GM21619 (cell line): ENCODE results near the gene CDC42BPG.

Source experiments
- ATAC-seq: cut with Tn5 transposase; IDR thresholded peaks from one replicate; pipeline ENCODE4 v1.9.1; 2021; ENCODE audit not compliant: unreplicated experiment

Gene CDC42BPG

DNA sequence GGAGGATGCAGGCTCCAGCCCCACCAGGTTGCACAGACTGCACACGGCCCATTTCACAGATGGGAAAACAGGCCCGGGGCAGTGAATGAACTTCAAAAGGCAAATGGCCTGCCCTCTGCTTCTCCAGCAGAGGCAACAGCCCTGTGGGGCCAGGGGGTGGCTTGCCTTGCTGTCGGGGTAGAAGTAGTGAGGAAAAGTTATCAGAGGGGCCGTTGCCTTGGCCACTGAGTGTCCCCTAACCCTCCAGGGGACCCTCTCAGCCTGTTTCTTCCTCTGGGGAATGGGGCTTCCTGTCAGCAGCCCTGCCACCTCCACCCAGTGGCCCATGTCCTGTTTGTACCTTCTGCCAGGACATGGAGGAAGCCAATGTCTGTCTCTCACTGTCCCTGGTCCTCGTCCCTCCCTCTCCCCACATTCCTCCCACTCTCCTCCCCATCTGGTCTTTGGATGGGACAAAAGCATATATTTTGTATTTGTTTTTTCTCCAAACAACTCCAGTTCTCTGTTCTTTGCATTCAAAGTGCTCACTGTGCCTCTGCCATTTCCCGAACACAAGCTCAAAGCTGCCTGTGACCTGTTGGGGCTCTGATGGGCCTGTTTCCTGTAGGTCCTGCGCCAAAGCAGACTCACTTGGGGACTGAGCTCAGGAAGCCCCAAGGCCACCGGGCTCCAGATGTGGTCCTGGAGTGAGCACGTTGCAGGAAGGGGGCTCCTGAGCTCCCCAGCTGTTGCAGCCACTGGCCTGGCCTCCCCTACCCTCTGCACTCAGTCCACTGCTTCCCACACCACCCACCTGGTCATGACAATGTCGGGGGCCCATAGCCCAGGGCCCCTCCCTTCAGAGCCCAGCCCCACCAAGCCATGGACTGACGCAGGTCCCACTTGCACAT lies 50.9 kb downstream of the CDC42BPG start:
- no peak for ATAC-seq

DNA sequence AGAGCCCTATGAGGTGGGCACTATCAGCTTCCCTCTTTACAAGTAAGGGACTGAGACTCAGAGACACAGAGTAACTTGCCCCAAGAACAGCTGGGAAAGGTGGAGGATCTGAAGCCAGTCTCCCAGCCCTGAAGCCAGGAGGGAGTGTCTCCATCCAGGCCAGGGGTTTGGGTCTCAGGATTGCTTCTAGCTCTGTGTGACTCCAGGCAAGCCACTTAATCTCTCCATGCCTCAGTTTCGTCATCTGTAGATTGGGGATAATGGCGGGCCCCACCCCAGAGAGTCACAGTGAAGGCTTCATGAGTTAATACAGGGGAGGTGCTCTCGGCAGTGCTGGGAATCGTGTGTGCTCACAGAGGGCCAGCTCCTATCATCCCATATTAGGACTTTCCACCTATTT lies 52.0 kb downstream of the CDC42BPG start:
- no peak for ATAC-seq

DNA sequence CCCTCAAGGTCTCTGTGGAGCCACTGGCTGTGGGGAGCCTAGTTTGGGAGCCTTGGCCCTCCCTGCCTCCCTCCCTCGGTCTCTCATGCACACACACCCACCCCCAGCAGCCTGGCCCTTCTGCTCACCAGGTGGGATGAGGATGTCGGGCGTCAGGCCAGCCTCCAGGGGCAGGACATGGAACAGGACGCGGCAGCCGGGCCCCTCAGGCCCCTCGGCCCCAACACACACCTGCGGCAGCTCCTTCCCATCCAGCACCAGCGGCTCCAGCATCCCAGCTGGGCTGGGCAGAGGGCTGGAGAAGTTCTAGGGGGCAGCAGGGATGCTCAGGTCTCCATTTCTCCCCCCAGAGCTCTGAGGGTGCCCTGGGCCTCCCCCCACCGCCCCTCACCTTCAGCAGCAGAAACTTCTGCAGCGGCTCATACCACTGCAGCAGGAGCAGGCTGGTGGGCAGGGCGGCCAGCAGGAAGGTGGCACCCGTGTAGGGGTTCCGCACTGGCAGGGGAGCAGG lies 52.6 kb downstream of the CDC42BPG start:
- no peak for ATAC-seq

- ATAC-seq, result no peak
Observed at GRCh38 chr11:64790205-64791095, 54.0 kb downstream of the CDC42BPG start.

DNA sequence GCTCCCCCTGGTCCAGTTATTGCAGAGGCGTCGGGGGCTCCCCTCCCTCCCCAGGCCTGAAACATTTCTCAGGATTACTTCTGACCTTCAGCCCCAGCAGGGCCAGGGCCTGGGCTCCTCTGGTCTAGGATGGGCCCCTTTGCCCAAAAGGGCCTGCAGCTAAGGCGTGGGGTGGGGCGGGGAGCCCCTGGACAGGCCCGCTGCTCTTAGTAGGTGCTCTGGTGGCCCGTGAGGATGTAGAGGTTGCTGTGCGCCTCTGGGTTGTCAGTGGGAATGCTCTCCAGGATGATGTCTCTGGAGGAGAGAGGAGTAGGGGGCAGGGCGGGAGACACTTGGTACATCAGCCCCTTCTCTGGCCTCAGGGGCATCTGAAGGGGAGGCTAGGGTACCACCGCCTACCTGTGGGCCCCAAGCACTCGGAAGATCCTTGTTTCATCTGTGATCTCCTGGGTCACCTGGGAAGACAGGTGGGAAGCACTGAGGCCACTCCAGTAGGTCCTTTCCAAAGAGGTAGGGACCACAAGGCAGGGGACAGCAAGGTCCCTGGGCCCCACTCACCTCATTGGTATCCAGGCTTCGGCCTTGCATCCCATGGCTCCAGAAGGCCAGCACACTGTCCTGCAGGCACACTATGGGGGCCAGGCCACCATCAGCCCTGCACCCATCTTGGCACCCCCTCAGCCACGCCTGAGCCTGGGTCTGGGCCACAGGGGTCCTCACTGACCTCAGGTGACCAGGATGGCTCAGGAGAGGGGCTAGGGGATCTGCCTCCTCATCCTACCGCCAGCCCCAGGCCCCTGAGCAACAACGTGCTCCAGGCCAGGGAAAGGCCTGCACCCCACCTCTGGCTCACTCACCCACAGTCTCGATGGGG lies 54.9 kb downstream of the CDC42BPG start:
- no peak for ATAC-seq

DNA sequence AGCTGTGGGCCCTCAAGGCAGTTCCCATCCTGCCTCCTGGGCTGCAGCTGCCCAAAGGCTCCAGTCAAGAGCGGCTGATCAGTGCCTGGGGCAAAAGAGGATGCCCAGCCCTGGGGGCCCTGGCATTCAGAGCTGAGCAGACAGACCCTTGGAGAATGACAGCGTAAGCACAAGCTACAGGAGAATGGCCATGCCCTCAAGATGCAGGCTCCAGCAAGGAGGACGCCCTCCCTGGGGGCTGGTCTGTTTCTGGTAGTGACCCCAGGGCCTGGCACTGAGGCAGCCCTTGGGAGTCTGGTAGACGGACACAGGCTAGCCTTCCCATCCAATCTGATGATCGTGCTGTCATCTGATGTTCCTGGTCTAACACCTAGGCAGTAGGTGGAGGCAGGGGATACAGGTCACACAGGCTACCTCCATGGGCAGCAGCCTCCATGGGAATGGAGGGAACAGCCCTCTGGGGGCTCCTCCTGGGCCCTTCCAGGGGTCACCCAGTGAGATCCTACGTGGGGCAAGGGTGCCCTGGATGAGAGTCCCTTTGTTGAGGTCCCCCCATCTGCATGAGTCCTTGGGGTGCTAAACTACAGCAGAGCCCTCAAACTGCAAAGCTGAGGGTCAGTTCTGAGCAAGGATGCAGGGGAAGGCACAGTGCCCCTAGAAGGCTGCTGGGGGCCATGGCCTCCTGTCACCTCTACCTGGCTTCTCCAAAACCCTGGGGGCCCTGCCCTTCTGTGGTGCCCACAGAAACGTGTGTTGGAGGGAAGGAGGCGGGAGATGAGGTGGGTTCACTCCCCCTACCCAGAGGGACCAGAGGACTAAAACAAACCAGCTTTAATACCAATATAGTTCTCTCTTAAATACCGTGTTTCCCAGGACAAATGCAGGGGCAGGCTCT lies 55.9 kb downstream of the CDC42BPG start:
- no peak for ATAC-seq

- no peak for ATAC-seq
Observed at GRCh38 chr11:64787526-64788320, 56.7 kb downstream of the CDC42BPG start.

DNA sequence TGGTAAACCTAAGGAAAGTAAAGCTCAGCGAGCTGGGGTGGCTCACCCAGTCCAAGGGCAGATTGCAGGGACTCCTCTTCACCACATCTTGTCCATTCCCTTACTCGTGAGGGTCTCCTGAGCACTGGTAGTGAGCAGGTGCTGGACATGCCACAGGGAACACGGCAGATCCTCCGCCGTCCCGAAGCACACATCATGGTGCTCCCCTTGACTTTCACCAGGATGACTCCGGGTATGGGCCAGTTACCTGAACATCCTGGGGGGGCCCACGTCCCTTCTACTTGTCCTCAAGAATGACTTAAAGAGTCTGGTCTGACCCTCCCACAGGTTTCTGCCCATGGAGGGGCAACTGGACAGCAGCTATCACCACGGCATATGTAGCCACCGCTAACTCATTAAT lies 58.1 kb downstream of the CDC42BPG start:
- no peak for ATAC-seq

DNA sequence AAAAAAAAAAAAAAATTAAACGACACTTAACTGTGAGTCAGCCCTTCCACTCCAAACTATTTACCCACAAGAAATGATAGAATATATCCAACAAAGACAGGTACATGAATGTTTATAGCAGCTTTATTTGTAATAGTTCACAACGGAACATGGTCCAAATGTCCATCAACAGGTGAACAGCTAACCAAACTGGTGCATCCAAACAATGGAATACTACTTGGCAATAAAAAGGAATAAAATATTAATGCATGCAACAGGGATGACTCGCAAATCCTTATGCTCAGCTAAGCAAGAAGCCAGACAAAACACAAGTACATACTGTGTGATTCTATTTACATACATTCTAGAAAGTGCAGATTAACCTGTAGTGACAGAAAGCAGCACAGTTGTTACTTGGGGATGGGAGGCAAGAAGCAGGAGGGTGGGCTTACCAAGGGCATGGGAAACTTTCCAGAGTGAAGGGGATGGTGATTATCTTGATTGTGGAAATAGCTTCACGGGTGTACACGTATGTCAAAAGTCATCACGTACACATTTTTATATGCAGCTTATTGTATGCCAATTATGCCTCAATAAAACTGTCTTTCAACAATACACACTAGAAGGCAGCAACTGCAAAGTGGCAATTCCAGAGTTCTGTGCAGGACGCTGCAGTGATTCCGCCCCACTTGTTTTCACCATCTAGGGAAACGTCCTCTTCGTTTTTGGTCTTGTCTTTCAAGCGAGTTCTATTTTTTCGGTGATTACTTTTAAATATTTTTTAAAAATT lies 59.5 kb downstream of the CDC42BPG start:
- ATAC-seq, result no peak

- ATAC-seq, result peak; percentile 71
Observed at GRCh38 chr11:64778473-64779298, 65.8 kb downstream of the CDC42BPG start, which contains the start of gene SF1. SF1 (minus strand) TSS chr11:64778542; CDS start chr11:64778392, 150 bp downstream.

DNA sequence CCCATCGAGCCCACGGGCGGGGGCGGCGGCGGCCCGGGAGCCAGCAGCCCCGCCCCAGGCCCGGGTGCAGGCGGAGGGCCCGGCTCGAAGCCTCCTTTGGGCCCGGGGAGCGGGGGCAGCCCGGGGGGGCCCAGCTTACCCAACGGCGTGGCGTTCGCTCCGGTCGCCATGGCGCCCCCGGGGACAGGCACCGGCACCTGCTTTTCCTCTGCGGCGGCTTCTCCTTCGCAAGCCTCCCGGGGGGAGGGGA lies 66.3 kb downstream of the CDC42BPG start:
- no peak for ATAC-seq

GRCh38 chr11:64777449-64778222 lies 66.8 kb downstream of the CDC42BPG start:
- no peak for ATAC-seq

- no peak for ATAC-seq
Observed at GRCh38 chr11:64776875-64777274, 67.6 kb downstream of the CDC42BPG start.

DNA sequence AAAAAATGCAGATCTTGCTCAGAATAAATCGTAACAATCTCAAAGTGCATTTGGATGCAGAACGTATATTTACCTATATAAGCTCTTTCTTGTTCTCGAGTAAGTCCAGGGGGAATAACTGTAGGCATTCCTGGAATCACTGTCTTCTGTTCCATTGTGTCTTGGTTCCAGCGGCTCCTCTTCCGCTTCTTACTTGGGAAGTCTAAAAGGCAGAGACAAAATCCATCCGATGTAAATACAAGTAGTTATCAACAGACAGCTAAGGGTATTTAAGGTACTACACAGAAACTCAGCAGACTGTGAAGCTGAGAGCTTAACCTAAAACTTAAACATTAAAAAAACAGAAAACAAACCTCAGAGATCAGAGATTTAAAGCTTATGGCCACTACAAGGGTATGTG lies 68.0 kb downstream of the CDC42BPG start:
- no peak for ATAC-seq

DNA sequence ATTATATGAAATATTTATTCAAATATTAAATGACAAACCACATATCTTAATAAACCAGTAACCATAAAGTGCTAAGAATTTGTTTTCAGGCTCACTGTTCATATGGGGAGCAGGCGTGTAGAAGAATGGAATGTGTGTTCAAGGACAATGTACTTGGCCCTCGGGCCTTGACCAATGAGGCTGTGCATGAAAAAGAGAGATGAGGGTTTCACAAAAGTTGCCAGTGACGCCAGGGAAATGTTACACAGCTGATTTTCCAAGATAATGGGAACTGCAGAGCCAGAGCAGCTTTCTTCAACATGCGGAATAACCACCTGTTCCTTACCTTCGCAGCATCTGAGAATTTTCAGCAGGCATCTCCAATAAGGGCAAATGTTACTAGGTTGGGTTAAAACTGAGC lies 70.3 kb downstream of the CDC42BPG start:
- ATAC-seq, result no peak
